ENCODE measurements around the gene CDC42BPG. TPM values are rescaled to one million over a fixed set of nuclear protein-coding genes. Genes with fewer than 3 reads are reported as not detected.

Gene CDC42BPG
- polyA plus RNA-seq, 1 experiment = 0.02 TPM

GRCh38 chr11:64834031-64834722 lies 10.3 kb downstream of the CDC42BPG start:
- CTCF ChIA-PET = interaction anchor here (0.9 to 5.0 kb wide), 3 partner anchors 12 to 283 kb away, joined by 4 to 50 read pairs (median 5); partner anchors contain the start of genes ARL2, CDC42BPG and ZNHIT2
- TF ChIP-seq CTCF (IDR thresholded peaks at IDR 0.05; ENCODE audit: insufficient read depth, low read depth, low read length) = no peak

GRCh38 chr11:64833509-64833908 lies 10.9 kb downstream of the CDC42BPG start:
- Histone ChIP-seq H3K27me3 (ENCODE audit: control insufficient read depth, insufficient read depth, low read length) (no peaks in the 10 kb centered on the region; the same call in 1 of the 2 replicates), H3K4me3 (ENCODE audit: low read depth, low read length) (no peak overlapping the region), H3K36me3 (ENCODE audit: control insufficient read depth, insufficient read depth, low read length) (no peaks in the 10 kb centered on the region)
- ChIA-PET POLR2A (no interaction called here), CTCF (no interaction called here)
- DNase-seq (ENCODE audit: low read depth) = no peak
- no peak for TF ChIP-seq CTCF (IDR thresholded peaks at IDR 0.05; ENCODE audit: insufficient read depth, low read depth, low read length)

More at GRCh38 chr11:64834031-64834722, 10.3 kb downstream of the CDC42BPG start:
- no peak for DNase-seq (ENCODE audit: low read depth)
- no peaks in the 10 kb centered on the region; the same call in 1 of the 2 replicates for H3K27me3 ChIP-seq (ENCODE audit: control insufficient read depth, insufficient read depth, low read length)
- H3K4me3 ChIP-seq (ENCODE audit: low read depth, low read length) = no peak overlapping the region
- POLR2A ChIA-PET = no interaction called here
- no peaks in the 10 kb centered on the region for H3K36me3 ChIP-seq (ENCODE audit: control insufficient read depth, insufficient read depth, low read length)

- H3K36me3 ChIP-seq (ENCODE audit: control insufficient read depth, insufficient read depth, low read length) = no peaks in the 10 kb centered on the region
- POLR2A ChIA-PET = no interaction called here
- no peak for DNase-seq (ENCODE audit: low read depth)
- H3K27me3 ChIP-seq (ENCODE audit: control insufficient read depth, insufficient read depth, low read length) = no peaks in the 10 kb centered on the region; the same call in 1 of the 2 replicates
- CTCF ChIA-PET = no interaction called here
- TF ChIP-seq CTCF (IDR thresholded peaks at IDR 0.05; ENCODE audit: insufficient read depth, low read depth, low read length) = no peak
- H3K4me3 ChIP-seq (ENCODE audit: low read depth, low read length) = no peak overlapping the region
These were observed 11.3 kb downstream of the CDC42BPG start for GRCh38 chr11:64833198-64833502.

GRCh38 chr11:64832467-64833197 lies 11.8 kb downstream of the CDC42BPG start:
- ChIA-PET CTCF (no interaction called here), POLR2A (no interaction called here)
- TF ChIP-seq CTCF (IDR thresholded peaks at IDR 0.05; ENCODE audit: insufficient read depth, low read depth, low read length) = no peak
- Histone ChIP-seq H3K27me3 (ENCODE audit: control insufficient read depth, insufficient read depth, low read length) (no peaks in the 10 kb centered on the region; the same call in 1 of the 2 replicates), H3K36me3 (ENCODE audit: control insufficient read depth, insufficient read depth, low read length) (no peaks in the 10 kb centered on the region), H3K4me3 (ENCODE audit: low read depth, low read length) (no peak overlapping the region)
- no peak for DNase-seq (ENCODE audit: low read depth)

GRCh38 chr11:64831411-64831891 lies 13.0 kb downstream of the CDC42BPG start:
- Histone ChIP-seq H3K27me3 (ENCODE audit: control insufficient read depth, insufficient read depth, low read length) (no peaks in the 10 kb centered on the region; the same call in 1 of the 2 replicates), H3K36me3 (ENCODE audit: control insufficient read depth, insufficient read depth, low read length) (no peaks in the 10 kb centered on the region), H3K4me3 (ENCODE audit: low read depth, low read length) (no peak overlapping the region)
- DNase-seq (ENCODE audit: low read depth) = no peak
- no peak for TF ChIP-seq CTCF (IDR thresholded peaks at IDR 0.05; ENCODE audit: insufficient read depth, low read depth, low read length)
- ChIA-PET CTCF (interaction anchor here (0.8 kb wide), 1 partner anchor 13 kb away, joined by 5 read pairs; the partner anchor contains the start of gene CDC42BPG), POLR2A (no interaction called here)
